ENCODE measurements around the gene L3MBTL4. TPM values are rescaled to one million over a fixed set of nuclear protein-coding genes. Genes with fewer than 3 reads are reported as not detected.

L3MBTL4 gene
- total and polyA plus RNA-seq, 4 donors, result 2.3 to 15.0 (median 5.0) TPM

GRCh38 chr18:6435731-6436130 is 21.0 kb upstream of the L3MBTL4 start (continued):
- TF ChIP-seq MAX (IDR thresholded peaks at IDR 0.05), result no peak

GRCh38 chr18:6434987-6435709 is 20.4 kb upstream of the L3MBTL4 start:
- Histone ChIP-seq H3K9me3 (ENCODE audit: control insufficient read depth in 4 of 4, low read length in 3 of 4) (no peaks in the 10 kb centered on the region), H3K27me3 (ENCODE audit: control insufficient read depth in 4 of 4, insufficient read depth in 4 of 4, low read length in 3 of 4) (no peaks in the 10 kb centered on the region), H3K9ac (ENCODE audit: low read depth in 1 of 2, low read length in 2 of 2) (no peak overlapping the region), H3K4me1 (ENCODE audit: control insufficient read depth in 4 of 4, insufficient read depth in 4 of 4, low read length in 3 of 4) (peaks cover 0 to 18% (median 12%) of the 10 kb centered on the region in 4 donors), H3K36me3 (ENCODE audit: control insufficient read depth in 4 of 4, insufficient read depth in 3 of 4, low read depth in 1 of 4, low read length in 3 of 4) (no peaks in the 10 kb centered on the region), H3K27ac (ENCODE audit: low read depth in 1 of 2, low read length in 2 of 2) (no peak overlapping the region), H3K4me3 (ENCODE audit: low read depth in 1 of 3, low read length in 3 of 3) (no peak overlapping the region)
- no peak for DNase-seq (ENCODE audit: low spot score)
- 84% methylated on average over 6 of the region's 6 CpGs for WGBS
- TF ChIP-seq RXRA (IDR thresholded peaks at IDR 0.05) (no peak), YY1 (IDR thresholded peaks at IDR 0.05) (no peak), FOXA1 (IDR thresholded peaks at IDR 0.05) (no peak), NR2F2 (IDR thresholded peaks at IDR 0.05) (no peak), TAF1 (conservative IDR thresholded peaks at IDR 0.05) (no peak), MAX (IDR thresholded peaks at IDR 0.05) (no peak), EGR1 (IDR thresholded peaks at IDR 0.05; ENCODE audit: low read depth in 2 of 2) (no peak), JUND (IDR thresholded peaks at IDR 0.05) (no peak), REST (IDR thresholded peaks at IDR 0.05) (no peak), GABPA (IDR thresholded peaks at IDR 0.05 in 1 of 2, conservative IDR thresholded peaks at IDR 0.05 in 1 of 2) (no peak), RAD21 (IDR thresholded peaks at IDR 0.05) (no peak), ATF3 (IDR thresholded peaks at IDR 0.05) (no peak), HNF4G (IDR thresholded peaks at IDR 0.05) (no peak), ZBTB33 (IDR thresholded peaks at IDR 0.05) (no peak)

- no peaks in the 10 kb centered on the region for H3K27me3 ChIP-seq (ENCODE audit: control insufficient read depth in 4 of 4, insufficient read depth in 4 of 4, low read length in 3 of 4)
- WGBS, result 79% methylated on average over 5 of the region's 5 CpGs
- H3K9ac ChIP-seq (ENCODE audit: low read depth in 1 of 2, low read length in 2 of 2), result no peak overlapping the region
- no peak overlapping the region for H3K27ac ChIP-seq (ENCODE audit: low read depth in 1 of 2, low read length in 2 of 2)
- no peak for DNase-seq (ENCODE audit: low spot score)
- H3K4me3 ChIP-seq (ENCODE audit: low read depth in 1 of 3, low read length in 3 of 3), result no peak overlapping the region
- H3K36me3 ChIP-seq (ENCODE audit: control insufficient read depth in 4 of 4, insufficient read depth in 3 of 4, low read depth in 1 of 4, low read length in 3 of 4), result no peaks in the 10 kb centered on the region
- H3K4me1 ChIP-seq (ENCODE audit: control insufficient read depth in 4 of 4, insufficient read depth in 4 of 4, low read length in 3 of 4), result peaks cover 0 to 18% (median 12%) of the 10 kb centered on the region in 4 donors
- no peaks in the 10 kb centered on the region for H3K9me3 ChIP-seq (ENCODE audit: control insufficient read depth in 4 of 4, low read length in 3 of 4)
- TF ChIP-seq MAX (IDR thresholded peaks at IDR 0.05) (no peak), HNF4A (conservative IDR thresholded peaks at IDR 0.05) (no peak), HNF4G (IDR thresholded peaks at IDR 0.05) (no peak), JUND (IDR thresholded peaks at IDR 0.05) (no peak), ATF3 (IDR thresholded peaks at IDR 0.05) (no peak), TAF1 (conservative IDR thresholded peaks at IDR 0.05) (no peak), CTCF (IDR thresholded peaks at IDR 0.05; ENCODE audit: low read depth, low read length, missing input control) (no peak), EGR1 (IDR thresholded peaks at IDR 0.05; ENCODE audit: low read depth in 2 of 2) (no peak), SP1 (IDR thresholded peaks at IDR 0.05) (no peak), NR2F2 (IDR thresholded peaks at IDR 0.05) (no peak)
These were observed 19.8 kb upstream of the L3MBTL4 start for GRCh38 chr18:6434481-6434880.

Measured in liver (tissue), 9 donors.